ENCODE data around the gene BICD1. TPM values are rescaled to one million over a fixed set of nuclear protein-coding genes. Genes with fewer than 3 reads are reported as not detected.

The BICD1 gene
- total RNA-seq, 1 donor from 2014 or later = 561 TPM

DNA sequence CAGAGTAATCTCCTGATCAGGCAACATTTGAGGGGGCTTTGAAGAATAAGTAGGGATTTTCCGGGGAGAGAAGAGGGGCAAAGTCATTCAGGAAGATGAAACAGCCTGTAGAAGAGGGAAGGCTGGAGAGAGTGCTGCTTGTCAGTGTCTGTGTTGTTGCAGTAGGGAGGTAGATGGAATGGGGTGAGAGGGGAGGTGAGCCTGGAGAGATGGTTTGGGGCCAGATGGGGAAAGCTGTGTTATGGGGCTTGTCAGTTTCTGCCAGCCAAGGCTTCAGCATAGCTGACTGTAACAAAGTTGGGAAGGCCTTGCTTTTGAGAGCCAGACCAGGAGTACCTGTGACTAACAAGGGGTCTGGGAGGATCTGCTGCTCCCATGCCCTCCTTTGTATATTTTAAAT lies 18.0 kb downstream of the BICD1 start:
- H3K27me3 Mint-ChIP-seq (ENCODE audit: unreplicated experiment) = peaks cover 3% of the 10 kb centered on the region
- TF ChIP-seq, protein P1, sequence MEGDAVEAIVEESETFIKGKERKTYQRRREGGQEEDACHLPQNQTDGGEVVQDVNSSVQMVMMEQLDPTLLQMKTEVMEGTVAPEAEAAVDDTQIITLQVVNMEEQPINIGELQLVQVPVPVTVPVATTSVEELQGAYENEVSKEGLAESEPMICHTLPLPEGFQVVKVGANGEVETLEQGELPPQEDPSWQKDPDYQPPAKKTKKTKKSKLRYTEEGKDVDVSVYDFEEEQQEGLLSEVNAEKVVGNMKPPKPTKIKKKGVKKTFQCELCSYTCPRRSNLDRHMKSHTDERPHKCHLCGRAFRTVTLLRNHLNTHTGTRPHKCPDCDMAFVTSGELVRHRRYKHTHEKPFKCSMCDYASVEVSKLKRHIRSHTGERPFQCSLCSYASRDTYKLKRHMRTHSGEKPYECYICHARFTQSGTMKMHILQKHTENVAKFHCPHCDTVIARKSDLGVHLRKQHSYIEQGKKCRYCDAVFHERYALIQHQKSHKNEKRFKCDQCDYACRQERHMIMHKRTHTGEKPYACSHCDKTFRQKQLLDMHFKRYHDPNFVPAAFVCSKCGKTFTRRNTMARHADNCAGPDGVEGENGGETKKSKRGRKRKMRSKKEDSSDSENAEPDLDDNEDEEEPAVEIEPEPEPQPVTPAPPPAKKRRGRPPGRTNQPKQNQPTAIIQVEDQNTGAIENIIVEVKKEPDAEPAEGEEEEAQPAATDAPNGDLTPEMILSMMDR (IDR thresholded peaks at IDR 0.05; ENCODE audit: partially characterized antibody, unreplicated experiment) = no peak
- no peak for DNase-seq
- H3K36me3 Mint-ChIP-seq (ENCODE audit: unreplicated experiment) = no peaks in the 10 kb centered on the region
- peaks cover 39% of the 10 kb centered on the region for H3K4me1 Mint-ChIP-seq (ENCODE audit: low read depth, unreplicated experiment)
- H3K27ac Mint-ChIP-seq (ENCODE audit: unreplicated experiment) = peak overlapping the region; percentile 88
- peaks cover 10% of the 10 kb centered on the region for H3K9me3 Mint-ChIP-seq (ENCODE audit: unreplicated experiment)
- peak overlapping the region; percentile 81 for H3K4me3 Mint-ChIP-seq (ENCODE audit: unreplicated experiment)

DNA sequence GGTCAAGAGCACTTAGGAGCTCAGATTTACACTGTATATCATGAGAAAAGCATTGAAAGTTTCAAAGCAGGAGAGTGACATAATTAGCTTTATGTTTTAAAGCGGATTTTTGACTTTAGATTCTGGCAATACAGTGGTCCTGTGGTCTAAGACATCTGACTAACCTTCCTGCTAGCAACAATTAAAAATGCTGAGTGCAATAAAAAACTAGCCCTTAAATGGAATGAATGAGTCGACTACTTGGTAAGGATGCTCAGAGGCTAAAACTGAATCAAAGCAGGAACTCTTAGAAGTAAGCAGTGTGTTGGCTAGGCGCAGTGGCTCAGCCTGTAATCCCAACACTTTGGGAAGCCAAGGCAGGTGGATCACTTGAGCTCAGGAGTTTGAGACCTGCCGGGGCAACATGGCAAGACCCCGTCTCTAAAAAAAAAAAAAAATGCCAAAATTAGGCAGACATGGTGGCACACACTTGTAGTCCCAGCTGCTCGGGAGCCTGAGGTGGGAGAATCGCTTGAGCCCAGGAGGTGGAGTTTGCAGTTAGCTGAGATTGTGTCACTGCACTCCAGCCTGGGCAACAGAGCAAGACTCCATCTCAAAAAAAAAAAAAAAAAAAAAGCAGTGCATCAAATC lies 18.9 kb downstream of the BICD1 start:
- Mint-ChIP-seq H3K27ac (ENCODE audit: unreplicated experiment) (peak overlapping the region; percentile 88), H3K36me3 (ENCODE audit: unreplicated experiment) (no peaks in the 10 kb centered on the region)
- TF ChIP-seq, protein P1 (IDR thresholded peaks at IDR 0.05; ENCODE audit: partially characterized antibody, unreplicated experiment) = no peak

DNA sequence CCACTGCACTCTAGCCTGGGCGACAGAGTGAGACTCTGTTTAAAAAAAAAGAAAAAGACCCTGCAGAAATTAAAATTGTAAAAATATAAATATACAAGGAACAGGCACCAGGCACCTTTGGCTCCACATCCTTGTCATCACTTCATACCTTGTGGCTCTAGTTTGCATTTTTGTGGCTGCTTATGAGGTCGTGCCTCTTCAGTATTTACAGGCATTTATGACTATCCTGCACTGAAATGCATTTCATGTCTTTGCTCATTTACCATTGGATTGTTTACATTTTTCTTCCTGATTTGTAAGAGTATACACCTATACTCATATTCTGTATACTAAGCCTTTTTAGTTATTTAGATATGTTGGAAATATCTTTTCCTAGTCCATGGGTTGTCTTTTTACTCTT lies 20.1 kb downstream of the BICD1 start:
- TF ChIP-seq, protein P1 (IDR thresholded peaks at IDR 0.05; ENCODE audit: partially characterized antibody, unreplicated experiment) = no peak
- no peaks in the 10 kb centered on the region for H3K36me3 Mint-ChIP-seq (ENCODE audit: unreplicated experiment)
- H3K27me3 Mint-ChIP-seq (ENCODE audit: unreplicated experiment) = peaks cover 3% of the 10 kb centered on the region
- H3K27ac Mint-ChIP-seq (ENCODE audit: unreplicated experiment) = no peak overlapping the region
- peaks cover 38% of the 10 kb centered on the region for H3K4me1 Mint-ChIP-seq (ENCODE audit: low read depth, unreplicated experiment)
- peaks cover 12% of the 10 kb centered on the region for H3K9me3 Mint-ChIP-seq (ENCODE audit: unreplicated experiment)
- DNase-seq = no peak
- no peak overlapping the region for H3K4me3 Mint-ChIP-seq (ENCODE audit: unreplicated experiment)

More for the DNA sequence above, 18.9 kb downstream of the BICD1 start:
- no peak for DNase-seq
- peaks cover 11% of the 10 kb centered on the region for H3K9me3 Mint-ChIP-seq (ENCODE audit: unreplicated experiment)
- peaks cover 34% of the 10 kb centered on the region for H3K4me1 Mint-ChIP-seq (ENCODE audit: low read depth, unreplicated experiment)
- peak overlapping the region; percentile 63 for H3K4me3 Mint-ChIP-seq (ENCODE audit: unreplicated experiment)
- H3K27me3 Mint-ChIP-seq (ENCODE audit: unreplicated experiment) = peaks cover 3% of the 10 kb centered on the region

DNA sequence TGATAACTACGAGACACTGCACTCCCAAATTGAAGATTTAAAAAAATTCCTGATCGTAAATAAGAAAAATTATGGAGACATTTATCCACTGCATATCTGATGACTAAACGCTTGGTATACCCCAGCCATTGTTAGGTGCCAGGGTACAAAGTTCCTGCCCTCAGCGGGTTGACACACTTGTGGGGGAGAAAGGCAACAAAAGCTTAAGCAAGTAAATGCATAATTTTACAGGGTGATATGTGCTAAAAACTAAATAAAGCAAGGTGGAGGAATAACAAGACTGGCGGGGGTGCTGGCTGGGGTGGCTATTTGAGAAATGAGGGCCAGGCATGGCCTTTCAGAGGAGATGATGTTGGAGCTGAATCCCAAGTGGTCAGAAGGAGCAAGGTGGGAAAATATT lies 25.0 kb downstream of the BICD1 start:
- H3K9me3 Mint-ChIP-seq (ENCODE audit: unreplicated experiment) = peaks cover 12% of the 10 kb centered on the region
- peaks cover 42% of the 10 kb centered on the region for H3K4me1 Mint-ChIP-seq (ENCODE audit: low read depth, unreplicated experiment)
- no peaks in the 10 kb centered on the region for H3K36me3 Mint-ChIP-seq (ENCODE audit: unreplicated experiment)
- peak overlapping the region; percentile 16 for H3K4me3 Mint-ChIP-seq (ENCODE audit: unreplicated experiment)
- no peak for DNase-seq
- H3K27ac Mint-ChIP-seq (ENCODE audit: unreplicated experiment) = no peak overlapping the region
- H3K27me3 Mint-ChIP-seq (ENCODE audit: unreplicated experiment) = peaks cover 3% of the 10 kb centered on the region
- TF ChIP-seq, protein P1 (IDR thresholded peaks at IDR 0.05; ENCODE audit: partially characterized antibody, unreplicated experiment) = no peak

DNA sequence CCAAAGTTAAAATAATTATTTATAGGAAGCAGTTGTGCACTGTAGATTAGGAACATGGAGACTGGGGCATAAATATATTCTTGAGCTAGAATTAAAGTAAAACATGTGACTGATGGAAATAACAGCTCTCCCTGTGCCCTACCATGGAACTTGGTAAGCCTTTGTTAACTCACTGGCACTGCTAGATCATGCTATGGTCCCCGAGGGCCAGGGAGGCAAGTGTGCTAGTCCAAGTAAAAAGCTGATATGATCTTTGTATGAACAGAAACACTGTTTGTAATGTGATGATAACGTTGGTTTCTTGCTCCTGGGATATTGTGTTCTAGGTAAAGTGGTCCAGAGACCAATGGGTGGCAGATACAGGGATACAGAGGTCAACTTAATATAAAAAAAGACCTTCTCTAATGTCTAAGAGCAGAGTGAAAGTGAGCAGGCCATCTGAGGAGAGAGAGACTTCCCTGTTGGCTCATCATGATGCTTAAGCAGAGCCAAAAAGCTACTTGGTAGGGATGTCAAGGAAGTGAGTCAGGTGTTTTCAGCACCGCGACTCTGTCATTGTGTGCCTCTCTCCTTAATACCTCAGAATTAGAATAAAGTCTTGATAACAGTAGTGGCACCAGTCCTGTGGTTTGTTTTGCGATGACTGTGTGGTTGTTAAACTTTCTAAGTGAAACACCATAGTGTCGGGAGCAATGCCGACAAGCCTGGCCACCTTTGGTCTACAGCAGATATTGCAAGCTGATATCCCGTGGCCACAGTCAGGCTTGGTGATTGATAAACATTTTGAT lies 27.6 kb downstream of the BICD1 start:
- Mint-ChIP-seq H3K9me3 (ENCODE audit: unreplicated experiment) (peaks cover 12% of the 10 kb centered on the region), H3K4me3 (ENCODE audit: unreplicated experiment) (peak overlapping the region; percentile 53), H3K27me3 (ENCODE audit: unreplicated experiment) (peaks cover 3% of the 10 kb centered on the region), H3K36me3 (ENCODE audit: unreplicated experiment) (no peaks in the 10 kb centered on the region), H3K4me1 (ENCODE audit: low read depth, unreplicated experiment) (peaks cover 45% of the 10 kb centered on the region), H3K27ac (ENCODE audit: unreplicated experiment) (peak overlapping the region; percentile 59)
- DNase-seq = no peak
- TF ChIP-seq, protein P1 (IDR thresholded peaks at IDR 0.05; ENCODE audit: partially characterized antibody, unreplicated experiment) = peak; percentile 11

All from glutamatergic neuron (in vitro differentiated cells).